Coronary artery (tissue), 2 donors: ENCODE data around the gene SLC22A17.
"Not testable (repeated sequence)": the region's sequence is repeated elsewhere in the genome, so short reads cannot be mapped to it uniquely, and the experiment has no call there.

Source experiments
- DNase-seq: peaks from one replicate; pipeline ENCODE4 v3.0.0-alpha.2; 2017; ENCODE audit warnings: low spot score
- H3K27ac ChIP-seq, 2 donors: fragments of 200-600 bp; sonication (generic); one replicate each; pipeline ENCODE4 v1.5.1; 2016 to 2019
- H3K4me3 ChIP-seq: fragments of 200-600 bp; sonication (generic); 2 replicates; pipeline ENCODE4 v1.5.1; 2016; ENCODE audit warnings: mild to moderate bottlenecking, moderate library complexity
- TF ChIP-seq, protein P1 (sequence below): fragments of 200-600 bp; sonication (generic); IDR thresholded peaks from one replicate; pipeline ENCODE4 v1.5.1; 2019; ENCODE audit warnings: antibody characterized with exemption

The SLC22A17 gene

GRCh38 chr14:23352506-23353432, at the start of gene SLC22A17:
Gene SLC22A17, minus strand, starts transcription at chr14:23352887.
- Histone ChIP-seq H3K4me3 (peak within 1 kb of the TSS; percentile 91), H3K27ac (peak within 1 kb of the TSS; percentile 50 to 84)
- peak; percentile 88 for DNase-seq
- TF ChIP-seq, protein P1, sequence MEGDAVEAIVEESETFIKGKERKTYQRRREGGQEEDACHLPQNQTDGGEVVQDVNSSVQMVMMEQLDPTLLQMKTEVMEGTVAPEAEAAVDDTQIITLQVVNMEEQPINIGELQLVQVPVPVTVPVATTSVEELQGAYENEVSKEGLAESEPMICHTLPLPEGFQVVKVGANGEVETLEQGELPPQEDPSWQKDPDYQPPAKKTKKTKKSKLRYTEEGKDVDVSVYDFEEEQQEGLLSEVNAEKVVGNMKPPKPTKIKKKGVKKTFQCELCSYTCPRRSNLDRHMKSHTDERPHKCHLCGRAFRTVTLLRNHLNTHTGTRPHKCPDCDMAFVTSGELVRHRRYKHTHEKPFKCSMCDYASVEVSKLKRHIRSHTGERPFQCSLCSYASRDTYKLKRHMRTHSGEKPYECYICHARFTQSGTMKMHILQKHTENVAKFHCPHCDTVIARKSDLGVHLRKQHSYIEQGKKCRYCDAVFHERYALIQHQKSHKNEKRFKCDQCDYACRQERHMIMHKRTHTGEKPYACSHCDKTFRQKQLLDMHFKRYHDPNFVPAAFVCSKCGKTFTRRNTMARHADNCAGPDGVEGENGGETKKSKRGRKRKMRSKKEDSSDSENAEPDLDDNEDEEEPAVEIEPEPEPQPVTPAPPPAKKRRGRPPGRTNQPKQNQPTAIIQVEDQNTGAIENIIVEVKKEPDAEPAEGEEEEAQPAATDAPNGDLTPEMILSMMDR: no peak

DNA sequence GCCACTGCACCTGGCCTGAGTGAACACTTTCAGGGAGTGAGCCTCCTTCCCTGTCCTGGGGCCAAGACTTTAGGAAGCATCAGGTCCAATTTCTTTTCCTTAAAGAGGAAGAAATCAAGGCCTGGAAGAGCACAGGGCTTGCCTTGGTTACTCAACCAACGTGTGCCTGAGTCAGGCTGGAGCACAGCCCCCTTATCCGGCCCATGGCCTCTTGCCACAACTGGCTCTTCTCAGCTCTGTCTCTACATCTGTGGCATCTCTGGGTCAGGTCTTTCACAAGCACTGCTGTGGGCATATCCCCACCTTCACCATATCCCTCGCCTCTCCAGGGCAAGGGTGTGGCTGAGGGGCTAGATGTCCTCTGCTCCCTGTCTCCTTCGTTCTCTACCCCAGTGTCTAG, 48.6 kb upstream of the SLC22A17 start:
- TF ChIP-seq, protein P1: no peak
- Histone ChIP-seq H3K27ac (no peak overlapping the region), H3K4me3 (no peak overlapping the region)
- no peak for DNase-seq

DNA sequence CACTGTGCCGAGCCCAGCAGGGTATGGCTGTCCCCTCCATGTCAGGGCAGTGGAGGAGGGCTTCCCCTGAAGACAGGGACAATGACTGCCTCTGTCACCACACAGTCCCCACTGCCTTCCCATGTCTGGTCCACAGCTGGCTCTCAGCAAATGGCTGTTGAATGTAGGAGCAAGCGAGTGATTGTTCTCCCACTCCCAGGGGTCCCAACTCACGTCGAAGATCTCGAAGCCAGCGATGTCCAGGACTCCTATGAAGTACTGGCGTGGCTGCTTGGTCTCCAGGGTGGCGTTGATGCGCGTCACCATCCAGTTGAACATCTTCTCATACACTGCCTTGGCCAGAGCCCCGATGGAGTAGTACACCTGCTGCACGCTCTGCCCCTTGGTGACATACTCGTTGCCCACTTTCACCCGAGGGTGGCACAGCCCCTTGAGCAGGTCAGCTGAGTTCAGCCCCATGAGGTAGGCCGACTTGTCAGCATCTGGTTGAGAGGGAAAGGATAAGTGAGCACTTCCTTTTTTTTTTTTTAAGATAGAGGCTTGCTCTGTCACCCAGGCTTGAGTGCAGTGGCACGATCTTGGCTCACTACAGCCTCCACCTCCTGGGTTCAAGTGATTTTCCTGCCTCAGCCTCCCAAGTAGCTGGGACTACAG, 47.9 kb upstream of the SLC22A17 start:
- H3K4me3 ChIP-seq, DNase-seq, H3K27ac ChIP-seq: not testable (repeated sequence)

- no peak for DNase-seq
- TF ChIP-seq, protein P1: no peak
- Histone ChIP-seq H3K4me3 (no peak overlapping the region), H3K27ac (no peak overlapping the region)
These were observed 46.9 kb upstream of the SLC22A17 start for GRCh38 chr14:23399591-23399990.

GRCh38 chr14:23399136-23399535, 46.4 kb upstream of the SLC22A17 start:
- Histone ChIP-seq H3K4me3 (no peak overlapping the region), H3K27ac (no peak overlapping the region)
- DNase-seq: no peak
- TF ChIP-seq, protein P1: no peak

DNA sequence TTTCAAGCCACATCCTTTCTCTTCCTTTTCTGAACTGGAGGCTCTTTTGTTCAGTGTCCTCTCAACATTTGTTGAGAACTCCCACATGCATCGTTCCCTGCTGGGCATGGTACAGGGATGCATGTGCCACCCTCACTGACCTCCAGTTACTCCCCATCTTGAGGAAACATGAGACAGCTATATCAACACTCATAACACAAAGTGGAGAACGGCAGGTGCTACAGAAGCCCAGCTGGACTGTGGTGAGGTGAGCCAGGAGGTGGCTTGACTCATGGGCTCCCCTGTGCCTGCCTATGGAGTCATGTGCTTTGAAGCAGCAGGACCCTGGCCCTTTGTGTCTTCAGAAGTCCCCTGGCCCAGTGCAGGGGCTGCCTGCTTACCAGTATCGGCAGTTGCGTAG, 45.7 kb upstream of the SLC22A17 start:
- TF ChIP-seq, protein P1: no peak

GRCh38 chr14:23396781-23397407, 44.2 kb upstream of the SLC22A17 start:
- no peak for DNase-seq
- TF ChIP-seq, protein P1: no peak
- Histone ChIP-seq H3K4me3 (no peak overlapping the region), H3K27ac (no peak overlapping the region)

More for the DNA sequence above, 45.7 kb upstream of the SLC22A17 start:
- no peak for DNase-seq
- H3K4me3 ChIP-seq: no peak overlapping the region
- no peak overlapping the region for H3K27ac ChIP-seq
